ENCODE measurements around the gene WDR5B. TPM values are rescaled to one million over a fixed set of nuclear protein-coding genes. Genes with fewer than 3 reads are reported as not detected.
A peak's percentile ranks its signal among the peaks of the same experiment; 100 is the strongest.

Gene WDR5B
- total and polyA plus RNA-seq, 2 donors (not counting 3 experiments of a cell fraction or from before 2014, with no cell fraction given), result 1.8 to 3.7 TPM

- peak within 1 kb of the TSS; percentile 69 to 97 (median 77) for H3K4me3 ChIP-seq (replicated peaks in 1 of 3; ENCODE audit: insufficient read depth in 1 of 3, low read depth in 1 of 3, low read length in 3 of 3)
- no peaks in the 10 kb centered on the region for H3K9me3 ChIP-seq (replicated peaks; ENCODE audit: control insufficient read depth, insufficient read depth, low read length)
- FAIRE-seq (peak; percentile 91), DNase-seq (ENCODE audit: low read depth, low spot score) (peak; percentile 84)
- ChIA-PET POLR2A (interaction anchor here (1.4 to 1.5 kb wide), 3 partner anchors 9 to 634 kb away, joined by 3 to 9 read pairs (median 4); partner anchors contain the start of gene GOLGB1), CTCF (interaction anchor here (1.2 to 4.0 kb wide), 5 partner anchors 10 to 836 kb away, joined by 3 to 54 read pairs (median 9); partner anchors contain the start of gene WDR5B)
- intact Hi-C loops (cut with micrococcal nuclease) (loop anchor here (5.0 kb wide), 2 partner anchors 281 to 409 kb away; partner anchors contain the start of gene HSPBAP1), dilution Hi-C loops (cut with MboI; ENCODE audit: extremely low pct_ligation_motif_present, low sequenced_read_pairs) (no loop called here)
- TF ChIP-seq CTCF (IDR thresholded peaks at IDR 0.05; ENCODE audit: extremely low read depth in 1 of 2, insufficient read depth in 1 of 2, low read depth in 1 of 2, low read length in 2 of 2) (no peak), MYC (IDR thresholded peaks at IDR 0.05; ENCODE audit: low read depth, low read length) (peak; percentile 8), FOS (IDR thresholded peaks at IDR 0.05; ENCODE audit: borderline replicate concordance, insufficient read depth, low read length) (no peak), JUN (IDR thresholded peaks at IDR 0.05; ENCODE audit: borderline replicate concordance, insufficient read depth, insufficient read length, low read depth) (no peak), POLR2A (IDR thresholded peaks at IDR 0.05; ENCODE audit: low read depth, low read length) (peak; percentile 85), POLR2AphosphoS5 (IDR thresholded peaks at IDR 0.05; ENCODE audit: insufficient read depth, low read depth, low read length) (peak; percentile 87), EZH2 (IDR thresholded peaks at IDR 0.05; ENCODE audit: borderline replicate concordance, low read depth, low read length, severe bottlenecking) (no peak), GATA2 (IDR thresholded peaks at IDR 0.05; ENCODE audit: insufficient read depth, insufficient read length, low read depth, low read length) (no peak), MAX (IDR thresholded peaks at IDR 0.05; ENCODE audit: insufficient read depth, insufficient read length) (peak; percentile 80)
- peaks cover 16% of the 10 kb centered on the region for H3K4me1 ChIP-seq (ENCODE audit: control insufficient read depth, extremely low read depth, insufficient read depth, low read length)
- H2AFZ ChIP-seq (ENCODE audit: low read depth, low read length), result peak within 1 kb of the TSS; percentile 70
- H3K27ac ChIP-seq (ENCODE audit: insufficient read depth, low read depth, low read length), result peak within 1 kb of the TSS; percentile 58
- H3K27me3 ChIP-seq (ENCODE audit: control insufficient read depth in 2 of 2, insufficient read depth in 2 of 2, low read length in 2 of 2), result no peaks in the 10 kb centered on the region
- no peaks in the 10 kb centered on the region for H3K36me3 ChIP-seq (ENCODE audit: control insufficient read depth in 2 of 2, extremely low read depth in 1 of 2, insufficient read depth in 2 of 2, low read length in 2 of 2)
- peak within 1 kb of the TSS; percentile 89 for H3K4me2 ChIP-seq (ENCODE audit: insufficient read depth, low read length)
- H3K9ac ChIP-seq (replicated peaks; ENCODE audit: extremely low read depth, insufficient read depth, low read length), result peak within 1 kb of the TSS; percentile 82
- BruUV-seq (replicated peaks), result TSS peak; percentile 37
- H4K20me1 ChIP-seq (replicated peaks; ENCODE audit: control insufficient read depth, extremely low read depth, insufficient read depth, low read length), result no peaks in the 10 kb centered on the region
- H3K9me1 ChIP-seq (replicated peaks; ENCODE audit: control insufficient read depth, extremely low read depth, insufficient read depth, low read length), result no peaks in the 10 kb centered on the region
- peaks cover 28% of the 10 kb centered on the region for H3K79me2 ChIP-seq (ENCODE audit: control insufficient read depth, insufficient read depth, low read length)
Measured at GRCh38 chr3:122382888-122383666, 32.8 kb downstream of the WDR5B start, which contains the start of gene MIX23. Gene MIX23 (minus strand): TSS chr3:122383231. CDS start chr3:122383224, 7 bp downstream.

Data from endothelial cell of umbilical vein (primary cell).